Colonic mucosa (tissue), 4 donors: ENCODE results near the gene SKAP1. TPM values are rescaled to one million over a fixed set of nuclear protein-coding genes. Genes with fewer than 3 reads are reported as not detected.
"Not testable (repeated sequence)": the region's sequence is repeated elsewhere in the genome, so short reads cannot be mapped to it uniquely, and the experiment has no call there.

ENCODE experiments used
- DNase-seq: peaks from one replicate; pipeline ENCODE4 v3.0.0-alpha.2; 2020
- H3K27ac ChIP-seq: fragments of 200-600 bp; one replicate; pipeline ENCODE4 v1.8.0; 2021
- H3K27me3 ChIP-seq: fragments of 200-600 bp; one replicate; pipeline ENCODE4 v1.8.0; 2021
- H3K36me3 ChIP-seq: fragments of 200-600 bp; one replicate; pipeline ENCODE4 v1.8.0; 2021
- H3K4me1 ChIP-seq: fragments of 200-600 bp; one replicate; pipeline ENCODE4 v1.8.0; 2021; ENCODE audit warnings: mild to moderate bottlenecking
- H3K4me3 ChIP-seq: fragments of 200-600 bp; one replicate; pipeline ENCODE4 v1.8.0; 2021
- H3K9ac ChIP-seq, 2 donors: one replicate each; pipeline ENCODE4 v1.7.0; 2013; ENCODE audit warnings: control low read depth in 2 of 2, low read depth in 2 of 2, low read length in 2 of 2
- H3K9me3 ChIP-seq: fragments of 200-600 bp; one replicate; pipeline ENCODE4 v1.8.0; 2021
- intact Hi-C: fragments of 100-400 bp; cut with DNase I; formaldehyde crosslinking; loops from one replicate; pipeline ENCODE4 v1.14.1; 2022
- total RNA-seq, 2 donors: library from RNA; stranded (reverse); fragmentation: NEBNext Ultra II Directional in 1 of 2; extraction: Animal tissue kit (Norgen Biotek cat#: 25700) in 1 of 2; gene quantifications; one replicate each; pipeline ENCODE4 v1.2.1, GENCODE V29; 2021
- TF ChIP-seq, protein P1 (sequence below): fragments of 200-600 bp; IDR thresholded peaks from one replicate; pipeline ENCODE4 v1.8.0; 2022; ENCODE audit warnings: antibody characterized with exemption, mild to moderate bottlenecking
- donor health status: healthy.
- donor health status: DM: no; HTN: no; CAD: no.
- donor health status: DM: no; HTN: no; CAD: no.

SKAP1 gene
- total RNA-seq, 2 donors from 2014 or later, result 1.2 to 2.1 TPM

- peak; percentile 35 for DNase-seq
- H3K27ac ChIP-seq, result no peak overlapping the region
- H3K27me3 ChIP-seq, result no peaks in the 10 kb centered on the region
- H3K4me1 ChIP-seq, result no peaks in the 10 kb centered on the region
- H3K36me3 ChIP-seq, result no peaks in the 10 kb centered on the region
- no peaks in the 10 kb centered on the region for H3K9me3 ChIP-seq
- intact Hi-C loops, result no loop called here
- TF ChIP-seq, protein P1, sequence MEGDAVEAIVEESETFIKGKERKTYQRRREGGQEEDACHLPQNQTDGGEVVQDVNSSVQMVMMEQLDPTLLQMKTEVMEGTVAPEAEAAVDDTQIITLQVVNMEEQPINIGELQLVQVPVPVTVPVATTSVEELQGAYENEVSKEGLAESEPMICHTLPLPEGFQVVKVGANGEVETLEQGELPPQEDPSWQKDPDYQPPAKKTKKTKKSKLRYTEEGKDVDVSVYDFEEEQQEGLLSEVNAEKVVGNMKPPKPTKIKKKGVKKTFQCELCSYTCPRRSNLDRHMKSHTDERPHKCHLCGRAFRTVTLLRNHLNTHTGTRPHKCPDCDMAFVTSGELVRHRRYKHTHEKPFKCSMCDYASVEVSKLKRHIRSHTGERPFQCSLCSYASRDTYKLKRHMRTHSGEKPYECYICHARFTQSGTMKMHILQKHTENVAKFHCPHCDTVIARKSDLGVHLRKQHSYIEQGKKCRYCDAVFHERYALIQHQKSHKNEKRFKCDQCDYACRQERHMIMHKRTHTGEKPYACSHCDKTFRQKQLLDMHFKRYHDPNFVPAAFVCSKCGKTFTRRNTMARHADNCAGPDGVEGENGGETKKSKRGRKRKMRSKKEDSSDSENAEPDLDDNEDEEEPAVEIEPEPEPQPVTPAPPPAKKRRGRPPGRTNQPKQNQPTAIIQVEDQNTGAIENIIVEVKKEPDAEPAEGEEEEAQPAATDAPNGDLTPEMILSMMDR, result no peak
- no peak overlapping the region for H3K9ac ChIP-seq
- no peak overlapping the region for H3K4me3 ChIP-seq
Observed at GRCh38 chr17:48456589-48456988, 26.6 kb upstream of the SKAP1 start.

DNA sequence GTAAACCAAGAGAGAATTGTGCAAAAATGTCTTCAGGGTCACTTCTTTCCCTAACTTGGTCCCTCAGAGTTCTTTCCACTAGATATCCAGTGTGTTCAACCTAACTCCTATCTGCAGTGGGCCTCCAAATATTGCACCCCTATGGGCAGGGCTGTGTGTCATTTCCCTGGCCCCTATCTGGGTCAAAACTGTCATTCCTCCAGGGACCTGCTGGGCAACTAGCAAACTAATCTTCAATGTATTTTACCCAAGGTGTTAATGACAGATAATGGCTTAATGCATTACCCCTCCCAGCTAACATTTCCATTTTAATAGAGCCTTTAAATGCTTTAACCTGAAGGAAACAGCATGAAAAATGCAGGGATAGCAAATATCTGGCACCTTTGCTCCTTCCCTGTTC, 25.8 kb upstream of the SKAP1 start:
- DNase-seq, result no peak
- no peak overlapping the region for H3K27ac ChIP-seq
- no peaks in the 10 kb centered on the region for H3K27me3 ChIP-seq
- no peak overlapping the region for H3K4me3 ChIP-seq
- H3K9ac ChIP-seq, result no peak overlapping the region
- H3K36me3 ChIP-seq, result no peaks in the 10 kb centered on the region
- TF ChIP-seq, protein P1, result no peak
- no peaks in the 10 kb centered on the region for H3K9me3 ChIP-seq
- intact Hi-C loops, result no loop called here
- no peaks in the 10 kb centered on the region for H3K4me1 ChIP-seq

DNA sequence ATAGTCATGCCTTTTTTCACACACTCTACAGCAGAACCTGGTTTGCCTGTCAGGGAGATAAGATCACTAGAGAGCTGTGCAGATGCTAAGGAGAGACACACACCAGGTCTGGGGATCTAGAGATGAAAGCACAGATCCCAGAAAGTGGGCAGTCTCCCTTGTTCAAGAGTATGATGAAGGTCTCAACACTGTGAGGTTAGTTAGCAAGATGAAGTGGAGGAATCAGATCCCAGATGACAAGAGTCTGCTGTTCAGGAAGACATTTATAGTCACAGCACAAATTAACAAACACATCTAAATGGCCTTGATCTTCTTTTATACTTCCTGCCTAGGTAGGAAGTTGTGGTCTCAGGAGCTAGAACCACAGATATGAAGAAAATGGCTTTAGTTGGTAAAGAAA, 23.4 kb upstream of the SKAP1 start:
- Histone ChIP-seq H3K36me3 (no peaks in the 10 kb centered on the region), H3K4me1 (no peaks in the 10 kb centered on the region), H3K9me3 (no peaks in the 10 kb centered on the region), H3K9ac (no peak overlapping the region), H3K27ac (no peak overlapping the region), H3K27me3 (no peaks in the 10 kb centered on the region), H3K4me3 (no peak overlapping the region)
- no peak for DNase-seq
- intact Hi-C loops, result no loop called here
- TF ChIP-seq, protein P1, result no peak

DNA sequence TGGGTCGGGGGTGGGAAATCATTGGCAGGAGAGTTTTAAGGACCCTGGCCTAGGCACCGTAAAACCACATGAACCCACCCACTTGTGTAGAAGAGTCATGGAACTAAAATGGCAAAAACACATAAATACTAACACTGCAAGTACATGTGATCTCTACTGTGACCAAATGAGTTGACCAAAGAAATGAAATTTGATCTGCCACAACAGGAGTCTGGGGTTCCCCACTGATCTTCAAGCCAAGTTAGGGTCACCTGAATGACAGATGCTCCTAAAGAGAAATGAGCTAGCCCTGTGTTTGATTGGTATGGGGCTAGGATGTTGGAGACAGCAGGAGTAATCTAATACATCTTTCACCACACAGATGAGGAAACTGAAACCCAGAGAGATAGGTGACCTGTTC, 21.5 kb upstream of the SKAP1 start:
- TF ChIP-seq, protein P1, result no peak
- intact Hi-C loops, result no loop called here

DNA sequence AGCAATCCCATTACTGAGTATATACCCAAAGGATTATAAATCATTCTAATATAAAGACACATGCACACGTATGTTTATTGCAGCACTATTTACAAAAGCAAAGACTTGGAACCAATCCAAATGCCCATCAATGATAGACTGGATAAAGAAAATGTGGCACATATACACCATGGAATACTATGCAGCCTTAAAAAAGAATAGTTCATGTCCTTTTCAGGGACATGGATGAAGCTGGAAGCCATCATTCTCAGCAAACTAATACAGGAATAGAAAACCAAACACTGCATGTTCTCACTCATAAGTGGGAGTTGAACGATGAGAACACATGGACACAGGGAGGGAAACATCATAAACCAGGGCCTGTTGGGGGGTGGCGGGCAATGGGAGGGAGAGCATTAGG, 19.3 kb upstream of the SKAP1 start:
- H3K9me3 ChIP-seq, H3K4me3 ChIP-seq, H3K4me1 ChIP-seq, H3K9ac ChIP-seq, H3K27ac ChIP-seq, H3K36me3 ChIP-seq, H3K27me3 ChIP-seq, intact Hi-C loops, DNase-seq: not testable (repeated sequence)

More for the DNA sequence above, 21.5 kb upstream of the SKAP1 start:
- no peaks in the 10 kb centered on the region for H3K9me3 ChIP-seq
- no peak overlapping the region for H3K4me3 ChIP-seq
- no peaks in the 10 kb centered on the region for H3K4me1 ChIP-seq
- no peak for DNase-seq
- no peak overlapping the region for H3K27ac ChIP-seq
- H3K9ac ChIP-seq, result no peak overlapping the region
- H3K27me3 ChIP-seq, result no peaks in the 10 kb centered on the region
- H3K36me3 ChIP-seq, result no peaks in the 10 kb centered on the region

GRCh38 chr17:48445248-48445620, 15.2 kb upstream of the SKAP1 start:
- no peaks in the 10 kb centered on the region for H3K27me3 ChIP-seq
- TF ChIP-seq, protein P1, result no peak
- H3K9ac ChIP-seq, result no peak overlapping the region
- no peak for DNase-seq
- H3K27ac ChIP-seq, result no peak overlapping the region
- intact Hi-C loops, result no loop called here
- H3K4me1 ChIP-seq, result no peaks in the 10 kb centered on the region
- H3K9me3 ChIP-seq, result no peaks in the 10 kb centered on the region
- H3K4me3 ChIP-seq, result no peak overlapping the region
- H3K36me3 ChIP-seq, result no peaks in the 10 kb centered on the region
